Measurements from ENCODE around the gene HRK. TPM values are rescaled to one million over a fixed set of nuclear protein-coding genes. Genes with fewer than 3 reads are reported as not detected.

The HRK gene
- total and polyA plus RNA-seq, 11 donors = 0.03 to 1.3 (median 0.19) TPM; not detected in 2

DNA sequence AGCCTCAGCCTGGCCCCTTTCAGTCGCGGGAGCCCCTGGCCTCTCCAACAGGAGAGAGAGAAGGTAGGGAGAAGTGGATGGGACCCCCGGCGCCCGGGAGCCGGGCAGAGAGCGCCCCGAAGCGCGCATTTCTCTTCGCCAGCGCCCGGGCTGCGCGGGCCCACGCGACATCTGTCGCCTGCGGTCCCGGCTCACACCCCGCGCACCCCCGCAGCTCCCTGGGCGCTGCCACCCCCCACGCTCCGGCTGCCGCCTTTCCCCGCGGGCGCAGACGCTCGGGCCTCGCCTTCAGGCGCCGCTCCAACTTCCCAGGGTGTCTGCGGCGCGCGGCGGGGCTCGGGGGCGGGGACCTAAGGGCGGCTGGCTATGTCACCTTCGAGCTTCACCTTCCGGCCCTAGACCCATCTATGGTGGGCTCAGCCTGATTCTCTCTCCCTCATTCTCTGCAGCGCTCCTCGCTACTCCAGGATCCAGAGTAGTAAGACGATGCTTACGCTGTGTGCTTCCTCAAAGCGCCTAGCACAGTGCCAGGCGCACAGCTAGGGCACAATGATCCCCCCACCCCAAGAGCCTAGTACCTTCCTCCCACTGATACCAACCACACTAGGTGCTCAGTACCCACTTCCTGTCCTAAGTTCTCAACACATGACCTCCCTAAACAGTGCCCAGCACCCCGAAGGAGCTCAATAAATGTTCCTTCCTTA lies 1.6 kb downstream of the HRK start:
- DNase-seq (no peak), ATAC-seq (peak in 1 of 4 donors; percentile 23)
- Histone ChIP-seq H3K27ac (no peak overlapping the region), H3K4me3 (peak overlapping the region; percentile 19 to 60 (median 44)), H3K4me1 (peaks cover 3 to 41% (median 27%) of the 10 kb centered on the region in 12 donors), H3K9me3 (peaks cover 0 to 6% (median 0%) of the 10 kb centered on the region in 12 donors), H3K36me3 (no peaks in the 10 kb centered on the region), H3K27me3 (peaks cover 13 to 84% (median 33%) of the 10 kb centered on the region in 9 donors)
- 1 to 3% (median 2%) methylated on average over 15 to 52 of the region's 52 CpGs for WGBS, 4 donors
- TF ChIP-seq, protein P1, sequence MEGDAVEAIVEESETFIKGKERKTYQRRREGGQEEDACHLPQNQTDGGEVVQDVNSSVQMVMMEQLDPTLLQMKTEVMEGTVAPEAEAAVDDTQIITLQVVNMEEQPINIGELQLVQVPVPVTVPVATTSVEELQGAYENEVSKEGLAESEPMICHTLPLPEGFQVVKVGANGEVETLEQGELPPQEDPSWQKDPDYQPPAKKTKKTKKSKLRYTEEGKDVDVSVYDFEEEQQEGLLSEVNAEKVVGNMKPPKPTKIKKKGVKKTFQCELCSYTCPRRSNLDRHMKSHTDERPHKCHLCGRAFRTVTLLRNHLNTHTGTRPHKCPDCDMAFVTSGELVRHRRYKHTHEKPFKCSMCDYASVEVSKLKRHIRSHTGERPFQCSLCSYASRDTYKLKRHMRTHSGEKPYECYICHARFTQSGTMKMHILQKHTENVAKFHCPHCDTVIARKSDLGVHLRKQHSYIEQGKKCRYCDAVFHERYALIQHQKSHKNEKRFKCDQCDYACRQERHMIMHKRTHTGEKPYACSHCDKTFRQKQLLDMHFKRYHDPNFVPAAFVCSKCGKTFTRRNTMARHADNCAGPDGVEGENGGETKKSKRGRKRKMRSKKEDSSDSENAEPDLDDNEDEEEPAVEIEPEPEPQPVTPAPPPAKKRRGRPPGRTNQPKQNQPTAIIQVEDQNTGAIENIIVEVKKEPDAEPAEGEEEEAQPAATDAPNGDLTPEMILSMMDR (IDR thresholded peaks at IDR 0.05) = no peak
- no peak for TF ChIP-seq POLR2A (IDR thresholded peaks at IDR 0.05)
- intact Hi-C loops (cut with DNase I) = loop anchor here in 8 of 10 donors (2.0 to 10.0 kb wide), 3 partner anchors 175 to 177 kb away; no protein-coding TSS in a partner anchor

DNA sequence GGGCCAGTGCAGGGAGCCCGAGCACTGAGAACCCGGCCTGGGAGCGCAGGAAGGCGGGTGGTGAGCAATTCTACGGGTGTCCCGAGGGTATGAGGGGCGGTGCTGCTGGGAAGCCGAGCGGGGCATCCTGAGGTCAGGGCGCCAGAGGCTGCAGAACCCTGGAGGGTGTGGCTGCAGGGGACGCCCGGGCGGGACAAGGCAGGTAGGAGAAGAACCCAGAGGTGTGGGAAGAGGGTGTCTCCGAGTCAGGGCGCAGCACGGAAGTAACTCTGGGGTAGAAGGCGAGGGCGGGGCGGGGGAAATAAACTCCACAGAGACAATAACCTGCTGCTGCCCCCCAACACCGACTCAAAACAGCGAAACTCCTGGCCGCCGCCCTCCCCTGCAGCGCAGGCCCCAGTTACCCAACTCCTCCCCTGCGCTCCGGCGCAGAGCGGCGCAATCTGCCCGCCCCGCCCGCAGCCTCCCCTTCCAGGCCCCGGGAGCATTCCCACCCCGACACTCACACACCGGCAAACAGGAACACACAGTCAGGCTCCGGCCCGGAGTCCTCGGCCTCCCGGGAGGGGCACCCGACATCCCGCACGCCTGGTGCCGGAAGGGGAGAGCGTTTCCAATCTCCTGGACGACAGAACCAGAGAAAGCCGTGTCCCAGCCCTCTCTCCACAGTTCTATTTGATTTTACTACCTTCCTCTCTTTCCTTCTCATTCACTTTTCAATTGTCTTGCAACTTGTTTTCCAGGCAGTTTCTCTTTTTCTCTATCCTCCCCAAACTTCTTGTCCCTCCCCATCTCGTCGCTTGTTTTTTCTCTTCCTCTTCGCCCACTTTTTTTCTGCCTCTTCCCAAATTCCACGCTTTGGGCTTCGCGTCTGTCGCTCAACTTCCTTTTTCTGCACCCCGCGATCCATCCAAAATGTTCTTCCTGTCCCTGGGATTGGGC lies 2.4 kb downstream of the HRK start:
- peak overlapping the region; percentile 20 to 60 (median 42) for H3K4me3 ChIP-seq
- H3K27ac ChIP-seq = no peak overlapping the region
- no peaks in the 10 kb centered on the region for H3K36me3 ChIP-seq
- H3K27me3 ChIP-seq = peaks cover 13 to 83% (median 33%) of the 10 kb centered on the region in 9 donors
- H3K9me3 ChIP-seq = peaks cover 0 to 11% (median 0%) of the 10 kb centered on the region in 12 donors
- intact Hi-C loops (cut with DNase I) = no loop called here
- DNase-seq (peak in 1 of 5 donors; percentile 11), ATAC-seq (peak in 3 of 4 donors; percentile 31 to 44 (median 34))
- WGBS, 4 donors = 2 to 4% (median 3%) methylated on average over 47 to 55 of the region's 55 CpGs
- H3K4me1 ChIP-seq = peaks cover 3 to 41% (median 27%) of the 10 kb centered on the region in 12 donors
- TF ChIP-seq, protein P1 (IDR thresholded peaks at IDR 0.05) = no peak
- TF ChIP-seq POLR2A (IDR thresholded peaks at IDR 0.05) = no peak

DNA sequence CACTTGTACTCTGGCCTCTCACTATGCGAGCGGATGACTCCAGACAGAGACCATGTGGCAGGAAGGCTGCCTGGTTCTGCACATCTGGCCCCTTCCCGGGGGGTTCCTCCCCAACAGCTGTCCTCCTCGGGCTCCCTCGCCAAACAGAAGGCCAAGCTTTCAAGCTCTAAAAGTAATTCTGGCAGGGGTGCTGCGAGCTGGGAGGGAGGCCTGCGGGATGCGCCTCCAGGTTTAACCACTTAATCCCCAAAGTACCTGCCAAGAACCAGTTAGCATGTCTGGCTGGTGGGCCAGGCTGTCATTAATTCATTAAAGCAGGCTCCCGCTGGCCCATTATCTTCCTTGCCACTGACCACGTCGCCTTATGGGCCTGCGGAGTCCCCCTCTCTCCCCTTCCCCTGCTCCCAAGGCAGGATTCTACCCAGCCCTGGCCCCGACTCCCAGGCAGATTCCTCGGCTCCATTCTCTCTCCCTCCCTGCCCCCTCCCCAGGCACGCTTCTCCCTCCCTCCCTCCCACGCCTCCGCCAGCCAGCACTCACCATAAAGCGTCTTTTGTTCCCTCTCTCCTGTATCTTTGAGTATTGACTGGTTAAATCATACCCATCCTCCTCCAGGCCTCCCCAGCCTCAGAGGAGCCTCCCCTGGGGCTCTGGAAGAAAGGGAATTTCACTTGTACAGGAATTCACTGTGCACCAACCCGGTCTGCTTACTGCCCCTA lies 4.9 kb downstream of the HRK start:
- H3K4me3 ChIP-seq = no peak overlapping the region
- H3K4me1 ChIP-seq = peaks cover 3 to 32% (median 17%) of the 10 kb centered on the region in 12 donors
- H3K27ac ChIP-seq = no peak overlapping the region
- TF ChIP-seq POLR2A (IDR thresholded peaks at IDR 0.05) = no peak
- TF ChIP-seq, protein P1 (IDR thresholded peaks at IDR 0.05) = no peak
- 33 to 44% (median 37%) methylated on average over 18 to 19 of the region's 19 CpGs for WGBS, 4 donors
- ATAC-seq = peak in 1 of 4 donors; percentile 23
- H3K36me3 ChIP-seq = no peaks in the 10 kb centered on the region
- no peak for DNase-seq
- H3K27me3 ChIP-seq = peaks cover 15 to 67% (median 26%) of the 10 kb centered on the region in 9 donors
- intact Hi-C loops (cut with DNase I) = no loop called here
- H3K9me3 ChIP-seq = peaks cover 0 to 11% (median 0%) of the 10 kb centered on the region in 12 donors

Data from heart left ventricle (tissue), 16 donors.